Putamen (tissue), 1 donor: ENCODE measurements around the gene PIK3CD.
"Not testable (repeated sequence)": the region's sequence is repeated elsewhere in the genome, so short reads cannot be mapped to it uniquely, and the experiment has no call there.

Experiments
- DNase-seq: peaks from one replicate; pipeline ENCODE4 v3.0.0-alpha.2; 2016; ENCODE audit warnings: low spot score

The PIK3CD gene

GRCh38 chr1:9621032-9621431 lies 30.5 kb upstream of the PIK3CD start:
- DNase-seq, result no peak

GRCh38 chr1:9624081-9624480 lies 27.4 kb upstream of the PIK3CD start:
- DNase-seq, result no peak

- not testable (repeated sequence) for DNase-seq
Observed at GRCh38 chr1:9625030-9625429, 26.5 kb upstream of the PIK3CD start.

GRCh38 chr1:9626201-9626608 lies 25.3 kb upstream of the PIK3CD start:
- DNase-seq, result no peak

GRCh38 chr1:9628541-9629444 lies 22.7 kb upstream of the PIK3CD start:
- DNase-seq, result no peak

GRCh38 chr1:9629445-9630201 lies 21.9 kb upstream of the PIK3CD start:
- no peak for DNase-seq

GRCh38 chr1:9630331-9631111 lies 21.0 kb upstream of the PIK3CD start:
- no peak for DNase-seq

- DNase-seq, result no peak
Observed at GRCh38 chr1:9631613-9632012, 19.9 kb upstream of the PIK3CD start.

GRCh38 chr1:9633493-9633892 lies 18.0 kb upstream of the PIK3CD start:
- no peak for DNase-seq

- no peak for DNase-seq
Observed at GRCh38 chr1:9634582-9634981, 16.9 kb upstream of the PIK3CD start.

- DNase-seq, result no peak
Observed at GRCh38 chr1:9639227-9639626, 12.3 kb upstream of the PIK3CD start.

GRCh38 chr1:9643351-9644256 lies 7.9 kb upstream of the PIK3CD start:
- DNase-seq, result no peak

GRCh38 chr1:9646037-9646436 lies 5.5 kb upstream of the PIK3CD start:
- DNase-seq, result no peak

GRCh38 chr1:9648171-9648570 lies 3.4 kb upstream of the PIK3CD start:
- no peak for DNase-seq

- no peak for DNase-seq
Observed at GRCh38 chr1:9649769-9650168, 1.8 kb upstream of the PIK3CD start.

GRCh38 chr1:9651220-9651564 lies 339 bp upstream of the PIK3CD start:
- no peak for DNase-seq

- no peak for DNase-seq
Observed at GRCh38 chr1:9652379-9653209, 1.1 kb downstream of the PIK3CD start.

- DNase-seq, result no peak
Observed at GRCh38 chr1:9653210-9653490, 1.6 kb downstream of the PIK3CD start.

- DNase-seq, result no peak
Observed at GRCh38 chr1:9653491-9654050, 2.0 kb downstream of the PIK3CD start.

GRCh38 chr1:9654051-9654833 lies 2.7 kb downstream of the PIK3CD start:
- DNase-seq, result no peak
